Articular chondrocyte of knee joint (primary cell): ENCODE results near the gene TBX18. TPM values are rescaled to one million over a fixed set of nuclear protein-coding genes. Genes with fewer than 3 reads are reported as not detected.

Experiments used
- small RNA-seq: library from RNA; depleted of rRNA; stranded (forward); fragments of <200 nt; gene quantifications from one replicate; pipeline ENCODE3, GENCODE V24; 2012
- total RNA-seq: library from RNA; depleted of rRNA; stranded (reverse); fragments of >200 nt; gene quantifications from 2 replicates; pipeline ENCODE4 v1.2.3, GENCODE V29; 2012

The TBX18 gene
- total RNA-seq = 32.0 and 72.9 TPM in 2 replicates

DNA sequence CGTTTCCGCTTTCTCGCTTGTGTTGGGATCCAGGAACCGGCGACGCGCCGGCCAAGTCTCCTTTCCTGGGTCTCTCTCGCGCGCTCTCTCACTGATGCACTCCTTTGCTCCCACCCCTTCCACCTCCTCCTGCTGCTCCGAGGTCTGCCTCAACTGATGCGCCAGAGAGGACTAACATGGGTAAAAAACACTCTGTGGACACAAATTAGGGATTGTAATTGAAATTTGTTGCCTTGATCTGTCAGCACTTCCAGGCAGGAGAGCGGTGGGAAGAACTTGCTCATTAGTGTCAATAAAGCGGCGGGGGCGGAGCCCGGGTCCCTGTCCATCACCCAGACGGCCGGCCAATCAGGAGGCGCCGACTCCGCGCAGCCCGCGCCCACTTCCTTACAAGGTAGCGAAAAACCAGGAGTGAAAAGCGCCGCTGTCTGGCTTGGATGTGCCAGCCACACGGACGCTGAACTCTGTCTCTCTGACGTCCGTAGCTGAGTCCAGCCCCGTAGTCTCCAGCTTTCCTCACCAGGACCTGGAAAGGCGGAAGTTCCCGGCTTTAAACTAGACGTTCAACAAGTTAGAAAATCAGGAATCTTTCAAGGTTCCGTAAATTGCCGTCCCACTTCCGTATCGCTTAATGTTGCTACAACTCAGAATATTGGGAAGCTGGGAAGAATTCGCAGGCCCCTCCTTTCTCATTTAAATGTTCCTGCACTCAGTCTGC, at the start of gene TBX18:
TSS of gene TBX18 (minus strand) at position 267 of the 718 bp plus-strand sequence. CDS start 417 bp downstream, outside the sequence.

Small RNA genes within 50 kb of the gene (small RNA-seq; reads per million reads assigned to genes)
- gene AL590143.1 = not detected
